Measurements from ENCODE around the gene NADK2.

DNA sequence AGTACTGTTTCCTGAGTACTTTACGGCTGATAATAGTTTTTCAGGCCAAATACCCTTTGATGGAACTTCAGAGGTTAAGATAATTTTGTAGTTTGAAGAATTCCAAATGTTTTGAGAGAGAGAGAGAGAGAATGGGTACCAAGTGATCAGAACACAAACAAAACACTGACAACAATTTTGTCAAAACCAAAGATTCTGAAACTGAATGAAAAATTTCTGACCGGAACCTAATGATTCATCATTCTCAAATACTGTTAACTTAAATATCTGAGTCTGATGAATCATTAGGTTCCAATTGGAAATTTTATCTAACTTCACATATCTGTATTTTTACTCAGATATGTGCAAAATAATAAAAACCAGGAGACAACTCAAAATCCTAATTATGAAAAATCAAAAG is 94.0 kb downstream of the NADK2 start:
- TF ChIP-seq CTCF (IDR thresholded peaks at IDR 0.05; ENCODE audit: low read depth, low read length, missing input control) (no peak), YY1 (IDR thresholded peaks at IDR 0.05) (no peak), REST (IDR thresholded peaks at IDR 0.05) (no peak), SP1 (IDR thresholded peaks at IDR 0.05) (no peak), ZBTB33 (IDR thresholded peaks at IDR 0.05) (no peak), GABPA (IDR thresholded peaks at IDR 0.05 in 1 of 2, conservative IDR thresholded peaks at IDR 0.05 in 1 of 2) (no peak), RAD21 (IDR thresholded peaks at IDR 0.05) (no peak), JUND (IDR thresholded peaks at IDR 0.05) (no peak), MAX (IDR thresholded peaks at IDR 0.05) (no peak), HNF4A (conservative IDR thresholded peaks at IDR 0.05) (no peak), EGR1 (IDR thresholded peaks at IDR 0.05; ENCODE audit: low read depth in 2 of 2) (no peak), NR2F2 (IDR thresholded peaks at IDR 0.05) (no peak), TAF1 (conservative IDR thresholded peaks at IDR 0.05) (no peak)
- TF ChIP-seq, protein P1, sequence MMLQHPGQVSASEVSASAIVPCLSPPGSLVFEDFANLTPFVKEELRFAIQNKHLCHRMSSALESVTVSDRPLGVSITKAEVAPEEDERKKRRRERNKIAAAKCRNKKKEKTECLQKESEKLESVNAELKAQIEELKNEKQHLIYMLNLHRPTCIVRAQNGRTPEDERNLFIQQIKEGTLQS (IDR thresholded peaks at IDR 0.05) = no peak
